Activated CD4-positive, CD25-positive, alpha-beta regulatory T cell treated with anti-CD3 and anti-CD28 coated beads, Interleukin-2, amount 50 U/mL, for 16 hours (primary cell): ENCODE measurements around the gene TBRG4.

ENCODE experiments used
- DNase-seq: peaks from one replicate; pipeline ENCODE4 v3.0.0-alpha.2; 2020; ENCODE audit warnings: low read depth, low spot score

The TBRG4 gene

DNA sequence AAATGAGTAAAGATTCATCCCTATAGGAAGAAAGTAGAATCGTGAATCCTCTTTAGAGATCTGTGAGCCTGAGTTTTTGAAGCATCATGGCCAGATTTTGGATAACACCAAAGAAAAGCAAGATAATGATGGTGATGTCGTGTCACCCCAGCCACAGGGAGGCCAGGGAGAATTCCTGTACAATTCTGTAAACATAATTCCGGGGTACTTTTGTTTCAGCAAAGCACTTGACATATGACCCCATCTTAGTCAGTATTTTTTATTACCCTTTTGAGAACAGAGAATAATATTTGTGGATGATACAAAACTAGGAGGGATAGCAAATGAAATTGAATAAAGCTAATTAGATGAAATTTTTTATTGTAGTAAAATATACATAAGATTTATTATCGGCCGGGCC, 56.5 kb downstream of the TBRG4 start:
- DNase-seq = no peak

DNA sequence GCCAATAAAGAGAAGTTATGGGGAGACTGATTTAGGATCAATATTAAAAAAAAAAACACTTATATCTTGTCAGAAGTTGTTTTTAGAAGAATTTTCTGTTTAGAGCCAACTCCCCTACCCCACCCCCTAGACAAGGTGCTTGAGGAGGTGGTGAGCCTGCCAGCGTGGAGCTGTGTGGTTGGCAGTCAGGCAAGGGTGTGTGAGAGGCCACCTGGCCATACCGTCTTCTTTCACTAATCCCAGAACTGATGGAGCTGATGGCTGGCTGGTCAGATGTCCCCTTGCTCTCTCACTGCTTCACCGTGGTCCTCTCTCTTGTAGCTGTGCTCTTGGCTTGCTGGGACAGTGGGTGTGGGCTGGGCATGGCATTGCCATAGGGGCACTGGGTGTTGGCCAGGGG, 57.1 kb downstream of the TBRG4 start:
- no peak for DNase-seq

DNA sequence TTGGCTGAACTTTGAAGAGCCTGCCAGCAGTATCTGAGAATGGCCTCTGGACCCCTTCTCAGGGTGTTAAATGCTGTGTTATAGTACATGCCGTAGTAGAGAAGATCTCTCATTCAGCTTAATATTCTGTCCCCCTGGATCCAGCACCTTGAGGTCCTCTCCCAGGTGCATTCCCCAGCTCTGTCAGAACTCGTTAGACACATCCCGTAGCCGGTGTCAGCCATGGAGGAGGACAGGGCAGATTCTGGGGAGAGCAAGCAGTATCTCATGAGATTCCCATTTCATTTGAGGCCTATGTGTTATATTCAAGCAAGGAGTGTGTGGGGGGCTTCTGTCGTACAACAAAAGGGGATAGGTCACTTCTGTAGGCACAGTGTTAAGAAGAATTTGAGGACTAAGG, 57.6 kb downstream of the TBRG4 start:
- DNase-seq = no peak

DNA sequence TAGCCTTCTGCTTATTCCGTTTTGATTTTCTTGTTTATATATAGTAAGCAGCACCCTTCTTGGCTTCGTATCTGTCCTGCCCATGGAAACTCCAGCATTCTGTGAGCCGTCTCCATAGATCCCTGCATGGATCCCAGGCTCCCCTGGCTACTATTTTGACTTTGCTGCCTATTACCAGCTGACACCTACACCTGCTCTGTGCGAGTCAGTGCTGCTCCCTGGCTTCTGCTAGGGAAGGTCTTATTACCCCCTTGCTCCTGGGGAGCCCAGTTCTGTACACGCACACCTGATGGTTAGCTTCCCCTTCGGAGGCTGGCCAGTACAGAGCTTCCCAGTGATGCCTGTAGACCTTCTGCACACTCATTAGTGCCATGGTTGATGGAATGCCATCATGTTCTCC, 58.1 kb downstream of the TBRG4 start:
- no peak for DNase-seq

DNA sequence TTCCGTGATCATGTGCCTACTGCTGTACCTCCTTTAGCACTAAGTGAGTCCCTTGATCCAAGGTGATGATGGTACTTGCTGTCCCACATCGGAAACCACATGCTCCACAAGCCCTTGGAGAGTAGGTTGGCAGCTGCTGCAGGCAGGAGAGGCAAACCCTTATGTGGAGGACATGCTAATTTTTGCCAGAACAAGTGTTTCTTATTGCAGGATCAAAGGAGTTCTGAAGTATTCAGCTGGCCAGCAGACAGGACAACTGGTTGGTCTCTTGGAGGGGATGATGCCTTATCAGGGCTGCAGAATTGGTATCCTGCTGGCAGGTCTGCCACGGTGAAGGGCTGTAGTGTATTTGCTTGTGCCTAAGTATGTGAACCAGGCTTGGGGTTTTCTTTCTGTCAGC, 59.5 kb downstream of the TBRG4 start:
- DNase-seq = no peak

DNA sequence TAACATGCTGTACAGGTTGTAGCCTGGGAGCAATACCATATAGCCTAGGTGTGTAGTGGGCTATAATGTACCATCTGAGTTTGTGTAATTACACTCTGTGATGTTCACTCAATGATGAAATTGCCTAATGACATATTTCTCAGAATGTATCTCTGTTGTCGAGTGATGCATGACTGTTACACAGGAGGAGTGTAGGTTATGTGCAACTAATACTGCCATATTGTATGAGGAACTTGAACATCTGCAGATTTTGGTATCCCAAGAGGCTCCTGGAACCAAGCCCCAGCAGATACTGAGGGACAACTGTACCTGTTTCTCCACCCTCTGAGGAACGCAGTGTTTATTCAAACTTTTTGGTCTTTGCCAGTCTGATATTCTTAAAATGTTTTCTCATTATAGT, 61.3 kb downstream of the TBRG4 start:
- no peak for DNase-seq
